ENCODE data around the gene MMP20. TPM values are rescaled to one million over a fixed set of nuclear protein-coding genes. Genes with fewer than 3 reads are reported as not detected.

MMP20 gene
- total RNA-seq, 1 donor from 2014 or later = not detected

GRCh38 chr11:102527041-102527440, 98.1 kb downstream of the MMP20 start:
- no peak for DNase-seq (ENCODE audit: low read depth, low spot score)
- Mint-ChIP-seq H3K27me3 (ENCODE audit: low read depth) (no peaks in the 10 kb centered on the region), H3K4me1 (no peaks in the 10 kb centered on the region), H3K27ac (ENCODE audit: unreplicated experiment) (no peak overlapping the region), H3K9me3 (no peaks in the 10 kb centered on the region), H3K36me3 (ENCODE audit: low read depth) (no peaks in the 10 kb centered on the region), H3K4me3 (no peak overlapping the region)
- TF ChIP-seq CTCF (conservative IDR thresholded peaks at IDR 0.05) = no peak

Other genes starting within 250 kb of the MMP20 start
- 153 and 165 TPM in 2 replicates for gene TMEM123, start 172.6 kb downstream of the MMP20 start, total RNA-seq
- gene MMP7, start 94.6 kb downstream of the MMP20 start, total RNA-seq = not detected in 2 replicates
- not detected in 2 replicates for gene MMP27, start 80.4 kb upstream of the MMP20 start, total RNA-seq
- gene MMP8, start 99.6 kb upstream of the MMP20 start, total RNA-seq = not detected in 2 replicates
- gene MMP10, start 155.3 kb upstream of the MMP20 start, total RNA-seq = not detected in 2 replicates
- gene MMP1, start 172.8 kb upstream of the MMP20 start, total RNA-seq = not detected in 2 replicates
- gene MMP3, start 218.3 kb upstream of the MMP20 start, total RNA-seq = not detected in 2 replicates
- gene MMP12, start 249.7 kb upstream of the MMP20 start, total RNA-seq = not detected in 2 replicates

Measured in neural crest cell (in vitro differentiated cells).